ENCODE data around the gene C4BPB. TPM values are rescaled to one million over a fixed set of nuclear protein-coding genes. Genes with fewer than 3 reads are reported as not detected.

Gene C4BPB
- total and polyA plus RNA-seq, 2 donors (not counting 3 experiments of a cell fraction or from before 2014, with no cell fraction given) = not detected

DNA sequence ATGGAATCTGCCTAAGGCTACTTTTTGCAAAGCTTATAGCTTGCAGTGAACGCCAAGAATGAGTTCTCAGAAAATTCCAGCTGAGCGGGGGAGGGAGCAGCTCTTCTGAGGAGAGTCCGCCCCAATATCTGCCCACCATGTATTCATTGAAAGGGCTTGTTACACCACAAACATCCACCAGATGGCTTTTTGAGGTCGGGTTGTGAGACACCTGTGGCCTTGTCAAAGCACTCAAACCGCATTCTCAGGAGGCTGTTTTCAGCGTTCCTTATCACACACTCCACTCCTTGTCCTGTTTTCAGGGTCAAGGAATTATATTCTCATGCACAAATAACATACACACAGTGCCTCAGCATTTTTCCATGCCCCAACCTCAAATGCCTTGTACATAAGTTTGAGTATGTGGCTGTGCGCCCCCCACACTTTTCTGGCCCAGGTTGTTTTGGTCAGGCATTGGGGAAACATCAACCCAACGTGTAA, 3.9 kb upstream of the C4BPB start:
- ChIA-PET CTCF (interaction anchor here (0.6 to 5.0 kb wide), 33 partner anchors 10 to 418 kb away, joined by 3 to 181 read pairs (median 4); partner anchors contain the start of genes CD55, CR1 and PFKFB2), POLR2A (no interaction called here)
- Histone ChIP-seq H3K9me3 (replicated peaks; ENCODE audit: control insufficient read depth, insufficient read depth, low read length) (no peaks in the 10 kb centered on the region), H3K9ac (replicated peaks; ENCODE audit: extremely low read depth, insufficient read depth, low read length) (no peak overlapping the region), H3K79me2 (ENCODE audit: control insufficient read depth, insufficient read depth, low read length) (no peaks in the 10 kb centered on the region), H3K27ac (ENCODE audit: insufficient read depth, low read depth, low read length) (no peak overlapping the region), H3K9me1 (replicated peaks; ENCODE audit: control insufficient read depth, extremely low read depth, insufficient read depth, low read length) (no peaks in the 10 kb centered on the region), H2AFZ (ENCODE audit: low read depth, low read length) (no peak overlapping the region), H3K4me1 (ENCODE audit: control insufficient read depth, extremely low read depth, insufficient read depth, low read length) (no peaks in the 10 kb centered on the region), H4K20me1 (replicated peaks; ENCODE audit: control insufficient read depth, extremely low read depth, insufficient read depth, low read length) (no peaks in the 10 kb centered on the region), H3K4me2 (ENCODE audit: insufficient read depth, low read length) (no peak overlapping the region), H3K4me3 (replicated peaks in 1 of 3; ENCODE audit: insufficient read depth in 1 of 3, low read depth in 1 of 3, low read length in 3 of 3) (no peak overlapping the region), H3K27me3 (ENCODE audit: control insufficient read depth in 2 of 2, insufficient read depth in 2 of 2, low read length in 2 of 2) (peaks cover 2 to 3% of the 10 kb centered on the region in 2 experiments), H3K36me3 (ENCODE audit: control insufficient read depth in 2 of 2, extremely low read depth in 1 of 2, insufficient read depth in 2 of 2, low read length in 2 of 2) (no peaks in the 10 kb centered on the region)
- dilution Hi-C loops (cut with MboI; ENCODE audit: extremely low pct_ligation_motif_present, low sequenced_read_pairs) = no loop called here
- TF ChIP-seq EZH2 (IDR thresholded peaks at IDR 0.05; ENCODE audit: borderline replicate concordance, low read depth, low read length, severe bottlenecking) (no peak), CTCF (IDR thresholded peaks at IDR 0.05; ENCODE audit: extremely low read depth in 1 of 2, insufficient read depth in 1 of 2, low read depth in 1 of 2, low read length in 2 of 2) (peak; percentile 39 to 63)
- BruUV-seq (replicated peaks) = no TSS peak
- DNase-seq (ENCODE audit: low read depth, low spot score) (peak; percentile 75), FAIRE-seq (peak; percentile 72)
- intact Hi-C loops (cut with micrococcal nuclease) = loop anchor here (1.0 kb wide), 5 partner anchors 121 to 415 kb away; partner anchors contain the start of gene CD55

DNA sequence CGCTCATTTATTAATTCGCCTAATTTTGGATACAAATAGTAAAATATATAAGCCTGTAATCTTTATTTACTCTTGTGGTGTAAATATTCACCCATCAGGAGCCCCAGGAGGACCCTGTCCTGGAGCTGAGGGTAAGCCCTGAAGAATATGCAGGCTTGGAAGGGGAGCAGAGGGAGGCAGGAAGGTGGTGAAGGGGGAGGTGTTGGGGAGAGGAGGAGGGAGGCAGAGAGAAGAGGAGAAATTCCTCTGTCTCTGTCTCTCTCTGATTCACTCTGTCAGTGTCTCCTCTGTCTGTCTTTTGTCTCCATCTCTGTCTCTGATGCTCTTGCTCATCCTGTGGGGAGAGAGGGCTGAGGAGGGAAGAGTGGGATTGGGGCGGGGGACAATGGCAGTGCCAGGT, 2.8 kb upstream of the C4BPB start:
- H3K4me1 ChIP-seq (ENCODE audit: control insufficient read depth, extremely low read depth, insufficient read depth, low read length) = no peaks in the 10 kb centered on the region
- dilution Hi-C loops (cut with MboI; ENCODE audit: extremely low pct_ligation_motif_present, low sequenced_read_pairs) = no loop called here
- no peak overlapping the region for H3K9ac ChIP-seq (replicated peaks; ENCODE audit: extremely low read depth, insufficient read depth, low read length)
- POLR2A ChIA-PET = no interaction called here
- no peak for DNase-seq (ENCODE audit: low read depth, low spot score)
- CTCF ChIA-PET = interaction anchor here (5.0 kb wide), 1 partner anchor 320 kb away, joined by 181 read pairs; no protein-coding TSS in a partner anchor
- H3K27ac ChIP-seq (ENCODE audit: insufficient read depth, low read depth, low read length) = no peak overlapping the region
- H3K27me3 ChIP-seq (ENCODE audit: control insufficient read depth in 2 of 2, insufficient read depth in 2 of 2, low read length in 2 of 2) = peaks cover 2 to 3% of the 10 kb centered on the region in 2 experiments
- H3K4me2 ChIP-seq (ENCODE audit: insufficient read depth, low read length) = no peak overlapping the region
- no peaks in the 10 kb centered on the region for H3K9me1 ChIP-seq (replicated peaks; ENCODE audit: control insufficient read depth, extremely low read depth, insufficient read depth, low read length)
- H3K4me3 ChIP-seq (replicated peaks in 1 of 3; ENCODE audit: insufficient read depth in 1 of 3, low read depth in 1 of 3, low read length in 3 of 3) = no peak overlapping the region
- BruUV-seq (replicated peaks) = no TSS peak
- H4K20me1 ChIP-seq (replicated peaks; ENCODE audit: control insufficient read depth, extremely low read depth, insufficient read depth, low read length) = no peaks in the 10 kb centered on the region
- TF ChIP-seq POLR2A (IDR thresholded peaks at IDR 0.05; ENCODE audit: low read depth, low read length) (no peak), CTCF (IDR thresholded peaks at IDR 0.05; ENCODE audit: extremely low read depth in 1 of 2, insufficient read depth in 1 of 2, low read depth in 1 of 2, low read length in 2 of 2) (no peak), MYC (IDR thresholded peaks at IDR 0.05; ENCODE audit: low read depth, low read length) (no peak), POLR2AphosphoS5 (IDR thresholded peaks at IDR 0.05; ENCODE audit: insufficient read depth, low read depth, low read length) (no peak), JUN (IDR thresholded peaks at IDR 0.05; ENCODE audit: borderline replicate concordance, insufficient read depth, insufficient read length, low read depth) (no peak)
- intact Hi-C loops (cut with micrococcal nuclease) = no loop called here
- H3K36me3 ChIP-seq (ENCODE audit: control insufficient read depth in 2 of 2, extremely low read depth in 1 of 2, insufficient read depth in 2 of 2, low read length in 2 of 2) = no peaks in the 10 kb centered on the region
- H3K79me2 ChIP-seq (ENCODE audit: control insufficient read depth, insufficient read depth, low read length) = no peaks in the 10 kb centered on the region
- H2AFZ ChIP-seq (ENCODE audit: low read depth, low read length) = no peak overlapping the region
- FAIRE-seq = no peak
- H3K9me3 ChIP-seq (replicated peaks; ENCODE audit: control insufficient read depth, insufficient read depth, low read length) = no peaks in the 10 kb centered on the region
